Mesendoderm (in vitro differentiated cells): ENCODE measurements around the gene SLC10A7.

ENCODE experiments used
- DNase-seq: peaks from one replicate; pipeline ENCODE4 v3.0.0; 2013
- H2AK5ac ChIP-seq: 2 replicates; pipeline ENCODE4 v1.6.1; 2013; ENCODE audit warnings: low read length, inconsistent platforms
- H2BK120ac ChIP-seq: 2 replicates; pipeline ENCODE4 v1.6.1; 2013; ENCODE audit warnings: low read depth, mild to moderate bottlenecking, low read length, moderate library complexity, mixed read lengths
- H2BK15ac ChIP-seq: replicated peaks from 2 replicates; pipeline ENCODE4 v1.6.1; 2013; ENCODE audit warnings: low read depth, mild to moderate bottlenecking, moderate library complexity
- H2BK5ac ChIP-seq: 2 replicates; pipeline ENCODE4 v1.6.1; 2013; ENCODE audit warnings: low read length, inconsistent platforms
- H3K18ac ChIP-seq: 2 replicates; pipeline ENCODE4 v1.6.1; 2013; ENCODE audit warnings: mild to moderate bottlenecking, low read length, mixed read lengths
- H3K23ac ChIP-seq: one replicate; pipeline ENCODE4 v1.6.1; 2013; ENCODE audit warnings: low read length
- H3K27ac ChIP-seq: 2 replicates; pipeline ENCODE4 v1.5.1; 2013; ENCODE audit warnings: low read depth, mild to moderate bottlenecking, inconsistent platforms, low read length, moderate library complexity
- H3K27me3 ChIP-seq: 2 replicates; pipeline ENCODE4 v1.6.1; 2013; ENCODE audit warnings: low read length, control low read depth, mild to moderate bottlenecking, inconsistent platforms; ENCODE audit not compliant: insufficient read depth, poor library complexity
- H3K36me3 ChIP-seq: 2 replicates; pipeline ENCODE4 v1.6.1; 2013; ENCODE audit warnings: low read length, inconsistent platforms; ENCODE audit not compliant: control insufficient read depth, insufficient read depth
- H3K4ac ChIP-seq: one replicate; pipeline ENCODE4 v1.6.1; 2013; ENCODE audit warnings: low read depth, mild to moderate bottlenecking, low read length, moderate library complexity
- H3K4me1 ChIP-seq: 2 replicates; pipeline ENCODE4 v1.6.1; 2013; ENCODE audit warnings: low read depth, low read length, inconsistent platforms; ENCODE audit not compliant: control insufficient read depth
- H3K4me2 ChIP-seq: 2 replicates; pipeline ENCODE4 v1.6.1; 2013; ENCODE audit warnings: low read length
- H3K4me3 ChIP-seq: 2 replicates; pipeline ENCODE4 v1.5.1; 2013; ENCODE audit warnings: mild to moderate bottlenecking, low read length
- H3K56ac ChIP-seq: one replicate; pipeline ENCODE4 v1.6.1; 2013; ENCODE audit warnings: low read length
- H3K79me1 ChIP-seq: 2 replicates; pipeline ENCODE4 v1.6.1; 2013; ENCODE audit warnings: low read length, inconsistent platforms
- H3K79me2 ChIP-seq: 2 replicates; pipeline ENCODE4 v1.6.1; 2013; ENCODE audit warnings: mild to moderate bottlenecking, low read length; ENCODE audit not compliant: control insufficient read depth, insufficient read depth
- H3K9ac ChIP-seq: 2 replicates; pipeline ENCODE4 v1.6.1; 2013; ENCODE audit warnings: low read length, inconsistent platforms
- H4K5ac ChIP-seq: one replicate; pipeline ENCODE4 v1.6.1; 2013; ENCODE audit warnings: low read length
- H4K8ac ChIP-seq: one replicate; pipeline ENCODE4 v1.6.1; 2013; ENCODE audit warnings: low read depth, mild to moderate bottlenecking, control low read depth, low read length, moderate library complexity
- WGBS: extraction: QIAGEN DNeasy Blood & Tissue Kit; methylation state at CpG from one replicate; pipeline ENCODE4 v1.1.7; 2013; ENCODE audit warnings: low lambda C conversion rate, missing lambda C conversion rate; ENCODE audit not compliant: insufficient coverage; ENCODE audit errors: extremely low coverage; 5-methylcytosine and 5-hydroxymethylcytosine counted together

The SLC10A7 gene

GRCh38 chr4:146317783-146318182 is 204.0 kb downstream of the SLC10A7 start:
- no peaks in the 10 kb centered on the region for H3K79me2 ChIP-seq
- H2BK5ac ChIP-seq, result no peak overlapping the region
- H2AK5ac ChIP-seq, result no peak overlapping the region
- no peak overlapping the region for H4K8ac ChIP-seq
- no peak overlapping the region for H3K18ac ChIP-seq
- no peak overlapping the region for H4K5ac ChIP-seq
- WGBS, result 100% methylated on average over 1 of the region's 1 CpG
- H2BK120ac ChIP-seq, result no peak overlapping the region
- no peak overlapping the region for H3K4me3 ChIP-seq
- H3K36me3 ChIP-seq, result no peaks in the 10 kb centered on the region
- H3K27me3 ChIP-seq, result no peaks in the 10 kb centered on the region
- H3K4me1 ChIP-seq, result no peaks in the 10 kb centered on the region
- DNase-seq, result no peak
- no peak overlapping the region for H3K56ac ChIP-seq
- no peak overlapping the region for H2BK15ac ChIP-seq
- no peak overlapping the region for H3K23ac ChIP-seq
- H3K27ac ChIP-seq, result no peak overlapping the region
- H3K4ac ChIP-seq, result no peak overlapping the region
- H3K9ac ChIP-seq, result no peak overlapping the region
- H3K79me1 ChIP-seq, result no peaks in the 10 kb centered on the region
- H3K4me2 ChIP-seq, result no peak overlapping the region

- Histone ChIP-seq H4K5ac (no peak overlapping the region), H2AK5ac (no peak overlapping the region), H2BK120ac (no peak overlapping the region), H2BK15ac (no peak overlapping the region), H3K9ac (no peak overlapping the region), H3K18ac (no peak overlapping the region), H3K27me3 (no peaks in the 10 kb centered on the region), H3K79me2 (no peaks in the 10 kb centered on the region), H2BK5ac (no peak overlapping the region), H3K36me3 (no peaks in the 10 kb centered on the region), H4K8ac (no peak overlapping the region), H3K79me1 (no peaks in the 10 kb centered on the region), H3K56ac (no peak overlapping the region), H3K23ac (no peak overlapping the region), H3K4ac (no peak overlapping the region), H3K4me3 (no peak overlapping the region), H3K27ac (no peak overlapping the region), H3K4me1 (no peaks in the 10 kb centered on the region), H3K4me2 (no peak overlapping the region)
- DNase-seq, result no peak
- no CpG with 5 or more reads among the region's 1 CpG for WGBS
Observed at GRCh38 chr4:146315184-146315583, 206.6 kb downstream of the SLC10A7 start.

GRCh38 chr4:146311238-146311970 is 210.3 kb downstream of the SLC10A7 start:
- Histone ChIP-seq H3K4me2 (no peak overlapping the region), H3K18ac (no peak overlapping the region), H4K5ac (no peak overlapping the region), H4K8ac (no peak overlapping the region), H3K9ac (no peak overlapping the region), H3K36me3 (no peaks in the 10 kb centered on the region), H3K56ac (no peak overlapping the region), H3K27ac (no peak overlapping the region), H2BK120ac (no peak overlapping the region), H3K4ac (no peak overlapping the region), H2BK5ac (no peak overlapping the region), H3K27me3 (no peaks in the 10 kb centered on the region), H3K79me1 (no peaks in the 10 kb centered on the region), H2AK5ac (no peak overlapping the region), H3K4me1 (no peaks in the 10 kb centered on the region), H3K23ac (no peak overlapping the region), H3K4me3 (no peak overlapping the region), H2BK15ac (no peak overlapping the region), H3K79me2 (no peaks in the 10 kb centered on the region)
- peak; percentile 59 for DNase-seq
- no CpG with 5 or more reads among the region's 3 CpGs for WGBS

- no peaks in the 10 kb centered on the region for H3K36me3 ChIP-seq
- H3K18ac ChIP-seq, result peak overlapping the region; percentile 51
- no peak overlapping the region for H2BK5ac ChIP-seq
- H3K9ac ChIP-seq, result no peak overlapping the region
- H3K4me2 ChIP-seq, result no peak overlapping the region
- no peak overlapping the region for H3K27ac ChIP-seq
- H3K56ac ChIP-seq, result no peak overlapping the region
- H3K79me2 ChIP-seq, result no peaks in the 10 kb centered on the region
- no peak overlapping the region for H3K4ac ChIP-seq
- H2AK5ac ChIP-seq, result no peak overlapping the region
- no peak overlapping the region for H2BK120ac ChIP-seq
- DNase-seq, result no peak
- H2BK15ac ChIP-seq, result no peak overlapping the region
- no peak overlapping the region for H4K5ac ChIP-seq
- no peak overlapping the region for H3K4me3 ChIP-seq
- H3K79me1 ChIP-seq, result no peaks in the 10 kb centered on the region
- H3K23ac ChIP-seq, result no peak overlapping the region
- no peaks in the 10 kb centered on the region for H3K4me1 ChIP-seq
- no peak overlapping the region for H4K8ac ChIP-seq
- no peaks in the 10 kb centered on the region for H3K27me3 ChIP-seq
Observed at GRCh38 chr4:146310319-146311021, 211.3 kb downstream of the SLC10A7 start.

GRCh38 chr4:146308951-146309350 is 212.8 kb downstream of the SLC10A7 start:
- H3K36me3 ChIP-seq, result no peaks in the 10 kb centered on the region

More at GRCh38 chr4:146308951-146309350, 212.8 kb downstream of the SLC10A7 start:
- Histone ChIP-seq H2BK120ac (no peak overlapping the region), H3K27ac (no peak overlapping the region), H4K5ac (no peak overlapping the region), H4K8ac (no peak overlapping the region), H3K79me2 (no peaks in the 10 kb centered on the region), H3K23ac (no peak overlapping the region), H3K4me3 (no peak overlapping the region), H3K18ac (no peak overlapping the region), H2BK15ac (no peak overlapping the region), H3K27me3 (no peaks in the 10 kb centered on the region), H2BK5ac (no peak overlapping the region), H2AK5ac (no peak overlapping the region), H3K9ac (no peak overlapping the region), H3K4me1 (no peaks in the 10 kb centered on the region), H3K79me1 (no peaks in the 10 kb centered on the region), H3K4ac (no peak overlapping the region), H3K4me2 (no peak overlapping the region), H3K56ac (no peak overlapping the region)
- DNase-seq, result no peak
- no CpG with 5 or more reads among the region's 5 CpGs for WGBS
